ENCODE results near the gene LRRC9. TPM values are rescaled to one million over a fixed set of nuclear protein-coding genes. Genes with fewer than 3 reads are reported as not detected.
"Not testable (repeated sequence)": the region's sequence is repeated elsewhere in the genome, so short reads cannot be mapped to it uniquely, and the experiment has no call there.

The LRRC9 gene
- total and polyA plus RNA-seq, 10 of the 15 experiments (the other 5 are each of a cell fraction or from before 2014, with no cell fraction given): not detected

DNA sequence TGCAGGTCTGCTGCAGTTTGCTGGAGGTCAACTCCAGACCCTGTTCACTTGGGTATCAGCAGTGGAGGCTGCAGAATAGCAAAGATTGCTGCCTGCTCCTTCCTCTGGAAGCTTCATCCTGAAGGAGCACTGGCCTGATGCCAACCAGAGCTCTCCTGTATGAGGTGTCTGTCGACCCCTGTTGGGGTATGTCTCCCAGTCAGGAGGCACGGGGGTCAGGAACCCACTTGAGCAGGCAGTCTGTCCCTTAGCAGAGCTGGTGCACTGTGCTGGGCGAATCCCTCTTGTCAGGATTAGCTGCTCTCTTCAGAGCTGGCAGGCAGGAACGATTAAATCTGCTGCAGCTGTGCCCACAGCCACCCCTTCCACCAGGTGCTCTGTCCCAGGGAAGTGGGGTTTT lies 37.9 kb downstream of the LRRC9 start:
- H3K4me1 ChIP-seq (ENCODE audit: control insufficient read depth, insufficient read depth, low read length); H3K4me3 ChIP-seq; H3K36me3 ChIP-seq (ENCODE audit: control insufficient read depth in 2 of 2, insufficient read depth in 2 of 2, low read length in 1 of 2); ATAC-seq; BruUV-seq (replicated peaks); POLR2A ChIA-PET; H3K9ac ChIP-seq (ENCODE audit: control insufficient read depth, insufficient read depth, low read length); in situ Hi-C loops (cut with MboI); H3K27me3 ChIP-seq (replicated peaks in 1 of 2; ENCODE audit: control insufficient read depth in 2 of 2, insufficient read depth in 2 of 2, low read length in 1 of 2); H4K20me1 ChIP-seq (ENCODE audit: control insufficient read depth, insufficient read depth); H2AFZ ChIP-seq (ENCODE audit: control insufficient read depth, low read depth, low read length); H3K9me3 ChIP-seq (replicated peaks; ENCODE audit: control insufficient read depth, insufficient read depth, low read length); H3K79me2 ChIP-seq (ENCODE audit: control insufficient read depth, insufficient read depth, low read length); H3K4me2 ChIP-seq (ENCODE audit: control insufficient read depth, insufficient read depth); DNase-seq (ENCODE audit: low read depth, low spot score); FAIRE-seq; H3K27ac ChIP-seq (ENCODE audit: control insufficient read depth, insufficient read depth); RAD21 ChIA-PET (ENCODE audit: unreplicated experiment); intact Hi-C loops (cut with micrococcal nuclease; ENCODE audit: unreplicated experiment): not testable (repeated sequence)
- WGBS (ENCODE audit: insufficient coverage, insufficient replicate concordance, low lambda C conversion rate, missing lambda C conversion rate): 50% methylated on average over 4 of the region's 4 CpGs
- SMC1A ChIA-PET (ENCODE audit: uncharacterized antibody, unreplicated experiment): interaction anchor here (0.6 to 1.1 kb wide), 3 partner anchors 9 to 46 kb away, joined by 3 to 4 read pairs (median 4); no protein-coding TSS in a partner anchor
- CTCF ChIA-PET: interaction anchor here (1.0 kb wide), 2 partner anchors 9 to 13 kb away, joined by 4 to 5 read pairs; no protein-coding TSS in a partner anchor

DNA sequence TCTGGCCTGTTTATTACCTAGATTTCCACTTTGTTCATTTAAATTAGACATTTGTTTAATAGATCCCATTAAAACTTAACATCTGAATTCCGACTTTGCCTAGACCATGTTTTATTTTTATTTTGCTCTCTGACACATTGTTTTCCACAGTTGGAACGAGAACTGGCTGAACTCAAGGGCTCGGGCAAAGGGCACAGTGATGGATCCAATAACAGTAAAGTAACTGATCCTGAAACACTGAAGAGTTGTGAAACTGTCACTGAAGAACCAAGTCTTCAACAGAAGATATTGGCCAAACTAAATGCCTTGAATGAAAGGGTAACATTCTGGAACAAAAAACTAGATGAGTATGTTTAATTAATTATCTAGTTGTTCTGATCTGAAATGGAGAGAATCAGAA lies 39.7 kb downstream of the LRRC9 start:
- BruUV-seq (replicated peaks): no TSS peak
- 69% methylated on average over 3 of the region's 3 CpGs for WGBS (ENCODE audit: insufficient coverage, insufficient replicate concordance, low lambda C conversion rate, missing lambda C conversion rate)
- Histone ChIP-seq H3K79me2 (ENCODE audit: control insufficient read depth, insufficient read depth, low read length) (no peaks in the 10 kb centered on the region), H3K4me3 (no peak overlapping the region), H2AFZ (ENCODE audit: control insufficient read depth, low read depth, low read length) (no peak overlapping the region), H3K9ac (ENCODE audit: control insufficient read depth, insufficient read depth, low read length) (no peak overlapping the region), H3K27ac (ENCODE audit: control insufficient read depth, insufficient read depth) (no peak overlapping the region), H3K4me2 (ENCODE audit: control insufficient read depth, insufficient read depth) (no peak overlapping the region), H3K4me1 (ENCODE audit: control insufficient read depth, insufficient read depth, low read length) (peaks cover 5% of the 10 kb centered on the region; the same call in 1 of the 2 replicates), H3K27me3 (replicated peaks in 1 of 2; ENCODE audit: control insufficient read depth in 2 of 2, insufficient read depth in 2 of 2, low read length in 1 of 2) (no peaks in the 10 kb centered on the region), H3K9me3 (replicated peaks; ENCODE audit: control insufficient read depth, insufficient read depth, low read length) (no peaks in the 10 kb centered on the region; the same call in 2 of the 3 replicates), H4K20me1 (ENCODE audit: control insufficient read depth, insufficient read depth) (no peaks in the 10 kb centered on the region), H3K36me3 (ENCODE audit: control insufficient read depth in 2 of 2, insufficient read depth in 2 of 2, low read length in 1 of 2) (no peaks in the 10 kb centered on the region)
- in situ Hi-C loops (cut with MboI): loop anchor here (10.0 kb wide), 1 partner anchor 375 kb away; no protein-coding TSS in a partner anchor
- FAIRE-seq (no peak), ATAC-seq (no peak), DNase-seq (ENCODE audit: low read depth, low spot score) (no peak)
- ChIA-PET POLR2A (no interaction called here), SMC1A (ENCODE audit: uncharacterized antibody, unreplicated experiment) (interaction anchor here (8.1 kb wide), 1 partner anchor 226 kb away, joined by 158 read pairs; no protein-coding TSS in a partner anchor), RAD21 (ENCODE audit: unreplicated experiment) (no interaction called here), CTCF (no interaction called here)
- intact Hi-C loops (cut with micrococcal nuclease; ENCODE audit: unreplicated experiment): loop anchor here (10.0 kb wide), 2 partner anchors 375 to 605 kb away; no protein-coding TSS in a partner anchor
- no peak for TF ChIP-seq ZZZ3 (IDR thresholded peaks at IDR 0.05; ENCODE audit: control insufficient read depth, insufficient read length, low read depth)
- no peak for TF ChIP-seq CBFB (IDR thresholded peaks at IDR 0.05; ENCODE audit: low read depth)
- TF ChIP-seq CHD4 (IDR thresholded peaks at IDR 0.05): no peak
- no peak for TF ChIP-seq SREBF2 (IDR thresholded peaks at IDR 0.05; ENCODE audit: low read length)
- TF ChIP-seq ZNF217 (IDR thresholded peaks at IDR 0.05): no peak
- TF ChIP-seq POLR2A (IDR thresholded peaks at IDR 0.05; ENCODE audit: low read depth, low read length): no peak
- TF ChIP-seq NR2C1 (IDR thresholded peaks at IDR 0.05): no peak
- no peak for TF ChIP-seq NFYB (IDR thresholded peaks at IDR 0.05; ENCODE audit: insufficient read depth, low read depth, low read length)
- TF ChIP-seq SRF (IDR thresholded peaks at IDR 0.05; ENCODE audit: low read depth in 2 of 2, low read length in 2 of 2): no peak
- TF ChIP-seq CUX1 (IDR thresholded peaks at IDR 0.05; ENCODE audit: insufficient replicate concordance, low read depth, low read length): no peak
- no peak for TF ChIP-seq NKRF (conservative IDR thresholded peaks at IDR 0.05)
